ENCODE results near the gene HES7.

DNA sequence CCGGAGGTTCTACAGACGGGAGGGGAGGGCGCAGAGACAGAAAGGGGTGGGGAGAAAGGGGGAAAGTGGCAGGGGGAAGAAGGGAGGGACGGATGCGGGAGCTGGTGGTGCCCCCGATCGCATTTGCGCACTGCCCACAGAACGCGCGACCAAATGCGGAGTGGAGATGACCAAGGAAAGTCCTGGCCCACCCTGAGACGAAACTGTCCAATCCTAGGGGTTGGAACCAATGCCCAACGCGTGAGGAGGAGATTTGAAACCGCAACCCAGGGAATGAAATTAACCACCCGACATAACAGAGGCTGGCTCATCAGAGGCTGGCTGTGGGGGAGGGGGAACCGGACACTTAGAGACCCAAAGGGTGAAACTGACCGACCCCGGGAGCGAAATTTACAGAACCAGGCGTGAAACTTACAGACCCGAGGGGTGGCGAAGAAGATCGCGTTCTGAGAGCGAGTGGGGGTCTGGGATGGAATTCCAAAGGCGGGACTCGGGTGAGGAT is 1.4 kb downstream of the HES7 start:
- TF ChIP-seq, protein P1, sequence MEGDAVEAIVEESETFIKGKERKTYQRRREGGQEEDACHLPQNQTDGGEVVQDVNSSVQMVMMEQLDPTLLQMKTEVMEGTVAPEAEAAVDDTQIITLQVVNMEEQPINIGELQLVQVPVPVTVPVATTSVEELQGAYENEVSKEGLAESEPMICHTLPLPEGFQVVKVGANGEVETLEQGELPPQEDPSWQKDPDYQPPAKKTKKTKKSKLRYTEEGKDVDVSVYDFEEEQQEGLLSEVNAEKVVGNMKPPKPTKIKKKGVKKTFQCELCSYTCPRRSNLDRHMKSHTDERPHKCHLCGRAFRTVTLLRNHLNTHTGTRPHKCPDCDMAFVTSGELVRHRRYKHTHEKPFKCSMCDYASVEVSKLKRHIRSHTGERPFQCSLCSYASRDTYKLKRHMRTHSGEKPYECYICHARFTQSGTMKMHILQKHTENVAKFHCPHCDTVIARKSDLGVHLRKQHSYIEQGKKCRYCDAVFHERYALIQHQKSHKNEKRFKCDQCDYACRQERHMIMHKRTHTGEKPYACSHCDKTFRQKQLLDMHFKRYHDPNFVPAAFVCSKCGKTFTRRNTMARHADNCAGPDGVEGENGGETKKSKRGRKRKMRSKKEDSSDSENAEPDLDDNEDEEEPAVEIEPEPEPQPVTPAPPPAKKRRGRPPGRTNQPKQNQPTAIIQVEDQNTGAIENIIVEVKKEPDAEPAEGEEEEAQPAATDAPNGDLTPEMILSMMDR (IDR thresholded peaks at IDR 0.05), result no peak
- TF ChIP-seq ZFX (IDR thresholded peaks at IDR 0.05; ENCODE audit: borderline replicate concordance), result no peak

All from 22Rv1 (cell line).